ENCODE data around the gene KREMEN1.
"Not testable (repeated sequence)": the region's sequence is repeated elsewhere in the genome, so short reads cannot be mapped to it uniquely, and the experiment has no call there.

KREMEN1 gene

DNA sequence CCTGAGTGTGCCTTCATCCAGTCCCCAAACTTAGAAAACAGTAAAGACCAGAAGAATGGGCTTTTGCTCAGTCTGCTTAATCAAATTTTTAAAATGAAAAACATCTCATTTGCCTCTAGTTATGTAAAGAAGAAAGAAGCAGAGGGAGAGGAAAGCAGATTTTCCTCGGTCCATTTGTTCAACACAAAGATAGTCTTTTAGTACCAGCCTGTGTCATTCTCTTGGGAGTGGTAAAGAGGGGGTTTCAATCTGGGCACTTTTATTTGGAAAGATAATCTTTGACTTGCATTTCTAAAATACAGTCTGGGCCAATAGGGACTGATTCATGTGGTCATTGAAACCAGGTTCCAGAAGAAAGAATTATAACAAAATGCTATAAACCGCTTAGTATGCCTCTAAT, 29.5 kb downstream of the KREMEN1 start:
- no peak for DNase-seq (ENCODE audit: low read depth in 2 of 3, low spot score in 1 of 3)

DNA sequence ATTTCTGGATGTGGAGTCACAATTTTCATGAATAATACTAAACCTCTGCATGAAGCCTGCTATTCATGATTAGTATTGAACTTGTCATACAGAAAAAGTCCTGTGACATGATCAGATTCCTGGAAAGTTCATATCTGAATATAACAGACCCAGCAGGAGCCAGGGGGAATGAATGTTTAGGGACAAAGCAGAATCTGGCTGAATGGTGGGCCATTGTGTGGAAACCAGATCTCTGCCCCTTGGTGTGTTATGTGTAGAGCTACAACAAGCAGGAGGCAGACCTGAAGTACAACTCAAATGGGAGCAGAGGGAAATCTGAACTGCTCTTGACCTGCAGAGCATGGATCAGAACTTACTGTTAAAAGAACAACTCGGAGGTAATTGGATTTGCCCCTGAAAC, 30.3 kb downstream of the KREMEN1 start:
- DNase-seq (ENCODE audit: low read depth in 2 of 3, low spot score in 1 of 3), result no peak

DNA sequence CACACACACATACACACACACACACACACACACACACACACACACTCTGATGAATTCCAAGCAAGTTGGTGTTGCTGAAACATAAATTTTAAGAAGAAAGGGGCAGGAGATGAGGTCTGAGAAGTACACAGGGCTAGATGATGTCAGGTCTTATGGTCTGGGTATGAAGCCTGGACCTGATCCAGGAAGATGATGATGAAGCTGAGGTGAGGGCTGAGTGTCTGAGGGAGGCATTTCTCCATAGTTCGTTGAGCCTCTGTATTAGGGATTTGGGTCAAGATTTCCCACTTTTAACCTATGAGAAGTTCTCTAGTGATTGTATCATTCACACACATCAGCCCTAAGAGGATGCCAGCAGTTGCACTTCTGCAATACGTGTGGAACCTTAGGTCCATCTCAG, 32.6 kb downstream of the KREMEN1 start:
- no peak for DNase-seq (ENCODE audit: low read depth in 2 of 3, low spot score in 1 of 3)

DNA sequence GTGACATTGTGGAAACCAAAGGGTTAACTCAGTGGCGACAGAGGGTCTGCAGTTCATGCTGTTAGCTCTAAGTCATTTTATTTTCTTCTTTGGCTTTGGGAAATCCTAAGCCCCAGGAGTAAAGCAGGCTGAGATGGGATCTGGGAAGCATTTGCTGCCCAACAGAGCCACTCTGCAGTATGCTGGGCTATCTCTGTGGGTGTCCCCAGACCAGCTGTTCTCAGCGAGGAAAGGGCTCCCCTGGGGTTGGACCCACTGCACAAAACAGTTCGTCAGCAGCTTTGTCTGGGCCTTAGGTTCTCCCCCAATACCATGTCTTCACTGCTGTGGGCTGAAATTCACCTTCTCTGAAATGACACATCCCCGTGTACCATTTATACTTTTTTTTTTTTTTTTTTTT, 34.0 kb downstream of the KREMEN1 start:
- DNase-seq (ENCODE audit: low read depth in 2 of 3, low spot score in 1 of 3), result no peak

DNA sequence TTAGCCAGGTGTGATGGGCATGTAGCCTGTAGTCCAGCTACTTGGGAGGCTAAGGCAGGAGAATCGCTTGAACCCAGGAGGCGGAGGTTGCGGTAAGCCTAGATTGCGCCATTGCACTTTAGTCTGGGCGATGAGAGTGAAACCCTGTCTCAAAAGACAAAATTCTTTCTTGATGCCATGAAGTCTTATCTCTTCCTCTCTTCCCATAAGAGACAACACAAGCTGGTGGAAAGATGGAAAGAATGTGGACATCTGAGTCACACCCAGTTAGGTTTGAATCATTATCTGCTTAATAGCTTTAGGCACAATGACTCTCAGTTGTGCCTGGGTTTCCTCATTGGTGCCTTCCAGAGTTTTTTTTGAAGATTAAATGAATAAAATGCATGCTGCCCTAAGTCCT, 35.3 kb downstream of the KREMEN1 start:
- no peak for DNase-seq (ENCODE audit: low read depth in 2 of 3, low spot score in 1 of 3)

DNA sequence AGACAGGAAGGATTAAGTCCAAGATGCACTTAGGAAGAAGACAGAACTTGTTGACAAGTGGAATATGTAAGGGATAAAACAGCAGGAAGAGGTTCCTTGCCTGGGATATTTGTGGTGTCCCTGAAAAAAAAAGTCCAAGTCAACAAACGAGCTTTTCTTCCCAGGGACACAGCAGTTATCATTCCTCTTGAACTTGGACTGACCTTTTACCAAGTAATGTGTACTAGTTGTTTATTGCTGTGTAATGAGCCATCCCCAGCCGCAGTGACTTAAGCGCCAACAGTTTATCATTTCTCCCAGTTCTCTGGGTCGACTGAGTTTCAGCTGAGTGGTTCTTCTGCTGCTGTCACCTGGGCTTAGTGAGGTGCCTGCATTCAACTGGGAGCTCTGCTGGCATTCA, 37.0 kb downstream of the KREMEN1 start:
- DNase-seq (ENCODE audit: low read depth in 2 of 3, low spot score in 1 of 3), result no peak

DNA sequence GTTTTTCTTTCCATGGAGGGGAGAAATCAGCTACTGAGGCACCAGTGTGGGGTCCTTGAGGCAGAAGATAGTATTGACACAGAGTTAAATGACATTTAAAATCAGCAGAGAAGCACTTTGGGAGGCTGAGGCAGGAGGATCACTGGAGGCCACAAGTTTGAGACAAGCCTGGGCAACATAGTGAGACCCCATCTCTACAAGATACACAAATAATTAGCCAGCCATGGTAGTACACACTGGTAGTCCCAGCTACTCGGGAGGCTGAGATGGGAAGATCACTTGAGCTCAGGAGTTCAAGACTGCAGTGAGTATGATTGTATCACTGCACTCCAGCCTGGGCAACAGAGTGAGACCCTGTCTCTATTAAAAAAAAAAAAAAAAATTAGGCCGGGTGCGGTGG, 38.1 kb downstream of the KREMEN1 start:
- no peak for DNase-seq (ENCODE audit: low read depth in 2 of 3, low spot score in 1 of 3)

DNA sequence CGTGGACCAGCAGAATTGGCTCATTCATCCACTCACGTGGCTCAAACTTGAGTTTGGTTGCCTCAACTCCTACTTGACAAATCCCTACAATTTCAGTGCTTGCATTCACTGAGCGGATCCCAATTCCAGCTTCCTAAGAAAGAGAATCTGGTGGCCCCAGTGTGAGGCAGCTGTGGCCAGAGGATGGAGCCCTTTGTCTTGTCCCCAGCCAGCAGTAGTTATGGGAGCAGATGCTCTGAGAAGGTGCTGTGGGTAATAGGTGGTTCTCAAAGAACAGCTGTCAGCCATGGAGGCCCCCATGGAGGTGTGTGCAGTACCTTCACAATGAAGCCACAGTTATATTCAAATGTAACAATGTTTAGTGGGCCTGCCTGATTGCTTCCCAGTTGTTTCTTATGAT, 39.3 kb downstream of the KREMEN1 start:
- DNase-seq (ENCODE audit: low read depth in 2 of 3, low spot score in 1 of 3), result no peak

DNA sequence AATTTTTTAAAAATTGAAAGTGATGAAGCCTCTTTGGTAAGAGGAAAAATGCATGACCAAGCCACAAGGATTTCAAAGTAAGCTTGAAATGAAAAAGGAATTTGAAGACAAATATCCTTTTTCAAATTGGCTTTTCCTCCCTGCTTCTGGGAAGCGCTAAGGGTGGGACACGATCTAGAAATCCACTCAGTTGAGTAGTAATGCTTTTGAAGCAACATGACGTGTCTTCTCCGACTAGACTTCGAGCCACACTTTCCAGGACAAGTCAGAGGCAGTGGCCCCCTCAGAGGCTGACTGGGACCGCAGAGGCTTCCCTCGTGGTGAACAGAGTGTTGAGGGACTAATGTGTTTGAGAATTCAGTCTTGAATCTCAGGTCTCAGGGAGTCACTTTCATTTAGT, 39.8 kb downstream of the KREMEN1 start:
- DNase-seq (ENCODE audit: low read depth in 2 of 3, low spot score in 1 of 3), result no peak

DNA sequence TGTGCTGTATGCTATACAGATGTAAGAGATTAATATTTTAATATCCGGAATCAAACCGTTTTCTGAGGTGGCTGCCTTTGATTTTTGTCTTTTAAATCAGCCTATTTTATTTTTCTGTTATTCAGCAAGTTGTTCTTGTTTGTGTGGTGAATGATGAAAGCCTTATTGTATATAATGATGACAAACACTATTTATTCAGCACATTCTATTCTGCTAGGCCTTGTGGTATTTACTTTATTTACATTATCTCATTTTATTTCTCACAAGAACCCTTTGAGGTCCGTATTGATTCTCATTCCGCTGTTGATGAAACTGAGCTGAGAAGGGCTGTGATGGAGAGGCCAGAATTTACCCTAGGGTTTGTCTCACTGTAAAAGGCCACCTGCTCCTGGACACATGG, 40.5 kb downstream of the KREMEN1 start:
- no peak for DNase-seq (ENCODE audit: low read depth in 2 of 3, low spot score in 1 of 3)

DNA sequence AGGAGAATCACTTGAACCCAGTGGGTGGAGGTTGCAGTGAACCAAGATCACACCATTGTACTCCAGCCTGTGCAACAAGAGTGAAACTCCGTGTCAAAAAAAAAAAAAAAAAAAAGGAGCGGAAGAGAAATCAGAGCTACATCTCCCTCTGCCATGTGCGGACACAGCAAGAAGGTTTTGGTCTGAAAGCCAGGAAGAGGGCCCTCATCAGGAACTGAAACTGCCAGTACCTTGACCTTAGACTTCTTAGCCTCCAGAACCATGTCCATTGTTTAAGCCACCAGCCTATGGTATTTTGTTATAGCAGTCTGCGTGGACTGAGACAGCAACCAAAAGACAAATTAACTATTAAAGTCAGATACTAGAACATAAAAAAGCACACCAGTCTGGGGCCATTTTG, 41.6 kb downstream of the KREMEN1 start:
- DNase-seq (ENCODE audit: low read depth in 2 of 3, low spot score in 1 of 3), result no peak

DNA sequence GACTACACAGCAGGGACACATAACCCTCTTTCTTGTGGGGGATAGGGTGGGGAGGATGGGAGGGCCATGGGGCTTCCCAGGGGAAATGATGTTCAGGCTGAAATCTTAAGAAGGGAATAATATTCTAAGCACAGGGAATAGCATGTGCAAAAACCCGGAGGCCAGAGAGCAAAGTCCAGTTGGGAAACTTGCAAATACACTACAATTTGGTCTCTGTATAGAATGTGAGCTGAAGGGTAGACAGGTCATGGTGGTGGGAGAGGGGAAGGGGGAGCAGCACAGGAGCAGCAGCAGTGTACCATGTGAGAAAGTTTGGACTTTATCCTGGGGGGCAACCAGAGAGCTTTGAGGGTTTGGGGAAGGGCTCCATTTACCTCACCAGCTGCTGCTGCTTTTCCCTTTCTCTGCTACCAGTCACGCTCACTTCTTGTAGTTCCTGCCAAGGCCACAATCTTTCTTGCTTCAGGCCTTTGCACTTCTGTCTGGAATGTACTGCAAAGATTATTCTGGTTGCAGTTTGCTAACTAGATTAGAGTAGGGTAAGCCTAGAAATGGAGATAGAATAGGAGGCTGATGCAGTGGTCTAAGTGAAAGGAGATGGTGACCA, 43.0 kb downstream of the KREMEN1 start:
- DNase-seq (ENCODE audit: low read depth in 2 of 3, low spot score in 1 of 3), result no peak

DNA sequence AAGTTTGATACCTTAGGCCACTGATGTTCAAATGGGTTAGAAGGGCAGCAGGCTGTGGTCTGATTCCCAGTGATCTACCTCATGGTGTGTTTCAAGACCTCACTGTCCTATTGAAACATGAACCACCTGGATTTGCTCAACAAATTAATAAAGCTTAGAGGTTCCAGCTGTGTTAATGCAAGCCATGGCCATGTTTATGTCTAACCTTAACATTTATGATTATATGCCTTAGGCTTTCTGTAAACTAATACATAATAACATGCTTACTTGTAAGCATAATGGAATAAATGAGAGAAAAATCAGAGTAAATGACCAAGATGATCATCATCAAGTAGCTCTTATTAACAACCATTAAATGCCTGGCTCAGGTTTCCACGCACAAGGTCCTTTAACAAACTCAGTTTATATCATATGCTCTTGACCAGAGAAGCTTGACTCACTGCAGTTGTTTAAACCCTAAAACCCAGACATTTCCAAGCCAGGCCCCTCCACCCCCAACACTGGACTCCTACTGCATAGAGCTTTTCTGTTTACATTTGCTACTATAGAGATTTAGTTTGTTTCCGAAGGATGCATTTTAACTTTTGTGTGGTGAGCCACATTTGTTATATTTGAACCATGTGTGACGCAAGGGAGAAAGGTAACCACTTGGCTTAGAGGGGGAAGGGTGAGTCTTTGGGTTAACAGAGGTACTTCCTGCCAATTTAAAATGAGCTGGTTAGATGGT, 43.7 kb downstream of the KREMEN1 start:
- no peak for DNase-seq (ENCODE audit: low read depth in 2 of 3, low spot score in 1 of 3)

DNA sequence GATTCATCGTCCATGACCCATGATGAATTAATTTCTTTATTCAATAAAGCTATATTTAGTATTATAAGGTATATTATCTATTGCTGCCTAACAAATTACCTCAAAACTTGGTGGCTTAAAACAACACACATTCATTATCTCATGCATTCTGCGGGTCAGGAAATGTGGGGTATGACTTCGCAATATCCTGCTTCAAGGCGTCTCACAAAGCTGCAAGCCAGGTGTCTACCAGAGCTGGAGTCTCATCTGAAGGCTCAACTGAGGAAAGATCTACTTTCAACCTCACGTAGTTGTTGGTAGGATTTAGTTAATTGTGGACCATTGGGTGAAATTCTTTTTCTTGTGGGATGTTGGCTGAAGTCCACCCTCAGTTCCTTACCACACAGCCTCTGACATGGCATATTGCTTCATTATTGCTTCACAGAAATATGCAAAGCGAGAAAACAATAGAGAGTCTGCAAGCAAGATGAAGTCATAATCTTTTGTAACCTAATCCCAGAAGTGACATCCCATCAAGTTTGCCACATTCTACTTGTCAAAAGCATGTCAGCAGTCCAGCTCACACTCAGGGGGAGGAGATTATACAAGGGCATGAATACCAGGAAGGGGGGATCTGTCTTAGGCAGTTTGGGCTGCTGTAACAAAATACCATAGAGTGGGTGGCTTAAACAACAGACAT, 45.1 kb downstream of the KREMEN1 start:
- no peak for DNase-seq (ENCODE audit: low read depth in 2 of 3, low spot score in 1 of 3)

DNA sequence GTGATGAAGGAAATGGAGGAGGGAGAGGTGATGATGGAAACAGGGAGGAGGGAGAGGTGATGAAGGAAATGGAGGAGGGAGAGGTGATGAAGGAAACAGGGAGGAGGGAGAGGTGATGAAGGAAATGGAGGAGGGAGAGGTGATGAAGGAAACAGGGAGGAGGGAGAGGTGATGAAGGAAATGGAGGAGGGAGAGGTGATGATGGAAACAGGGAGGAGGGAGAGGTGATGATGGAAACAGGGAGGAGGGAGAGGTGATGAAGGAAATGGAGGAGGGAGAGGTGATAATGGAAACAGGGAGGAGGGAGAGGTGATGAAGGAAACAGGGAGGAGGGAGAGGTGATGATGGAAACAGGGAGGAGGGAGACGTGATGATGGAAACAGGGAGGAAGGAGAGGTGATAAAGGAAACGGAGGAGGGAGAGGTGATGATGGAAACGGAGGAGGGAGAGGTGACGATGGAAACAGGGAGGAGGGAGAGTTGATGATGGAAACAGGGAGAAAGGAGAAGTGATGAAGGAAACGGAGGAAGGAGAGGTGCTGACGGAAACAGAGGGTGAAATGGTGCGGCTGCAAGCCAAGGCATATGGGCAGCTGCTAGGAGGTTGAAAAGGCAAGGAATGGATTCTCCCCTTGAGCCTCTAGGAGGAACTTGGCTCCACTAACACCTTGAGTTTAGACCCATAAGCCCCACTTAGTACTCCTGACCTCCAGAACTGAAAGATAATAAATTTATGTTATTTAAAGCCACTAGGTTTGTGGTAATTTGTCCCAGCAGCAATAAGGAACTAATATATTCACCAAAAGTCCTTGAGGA, 47.5 kb downstream of the KREMEN1 start:
- DNase-seq (ENCODE audit: low read depth in 2 of 3, low spot score in 1 of 3), result not testable (repeated sequence)

DNA sequence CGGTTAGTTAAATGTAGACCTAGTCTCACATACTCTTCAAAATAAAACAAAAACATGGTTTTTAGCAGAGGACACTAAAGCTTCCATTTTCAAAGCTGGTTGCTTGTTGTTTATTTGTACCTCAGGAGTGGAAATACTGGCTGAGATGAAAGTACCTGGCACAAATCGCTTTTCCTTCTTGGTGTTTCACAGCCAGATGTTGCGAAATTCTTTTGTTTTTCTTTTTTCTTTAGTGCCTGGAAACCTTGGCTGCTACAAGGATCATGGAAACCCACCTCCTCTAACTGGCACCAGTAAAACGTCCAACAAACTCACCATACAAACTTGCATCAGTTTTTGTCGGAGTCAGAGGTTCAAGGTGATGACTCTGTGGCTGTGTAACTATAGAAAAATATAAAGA, 48.3 kb downstream of the KREMEN1 start:
- no peak for DNase-seq (ENCODE audit: low read depth in 2 of 3, low spot score in 1 of 3)

DNA sequence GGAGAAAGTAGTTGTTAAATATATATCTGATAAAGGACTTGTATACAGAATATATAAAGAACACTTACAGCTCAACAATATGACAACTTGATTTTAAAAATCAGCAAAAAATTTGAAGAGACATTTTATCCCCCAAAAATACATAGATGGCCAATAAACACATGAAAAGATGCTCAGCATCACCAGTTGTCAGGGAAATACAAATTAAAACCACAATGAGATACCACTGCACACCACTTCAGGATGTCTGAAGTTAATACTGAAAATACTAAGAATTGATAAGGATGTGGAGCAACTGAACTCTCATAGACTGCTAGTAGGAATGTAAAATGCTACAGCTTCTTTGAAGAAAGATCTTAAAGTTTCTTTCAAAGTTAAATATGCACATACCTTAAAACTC, 49.2 kb downstream of the KREMEN1 start:
- DNase-seq (ENCODE audit: low read depth in 2 of 3, low spot score in 1 of 3), result no peak

DNA sequence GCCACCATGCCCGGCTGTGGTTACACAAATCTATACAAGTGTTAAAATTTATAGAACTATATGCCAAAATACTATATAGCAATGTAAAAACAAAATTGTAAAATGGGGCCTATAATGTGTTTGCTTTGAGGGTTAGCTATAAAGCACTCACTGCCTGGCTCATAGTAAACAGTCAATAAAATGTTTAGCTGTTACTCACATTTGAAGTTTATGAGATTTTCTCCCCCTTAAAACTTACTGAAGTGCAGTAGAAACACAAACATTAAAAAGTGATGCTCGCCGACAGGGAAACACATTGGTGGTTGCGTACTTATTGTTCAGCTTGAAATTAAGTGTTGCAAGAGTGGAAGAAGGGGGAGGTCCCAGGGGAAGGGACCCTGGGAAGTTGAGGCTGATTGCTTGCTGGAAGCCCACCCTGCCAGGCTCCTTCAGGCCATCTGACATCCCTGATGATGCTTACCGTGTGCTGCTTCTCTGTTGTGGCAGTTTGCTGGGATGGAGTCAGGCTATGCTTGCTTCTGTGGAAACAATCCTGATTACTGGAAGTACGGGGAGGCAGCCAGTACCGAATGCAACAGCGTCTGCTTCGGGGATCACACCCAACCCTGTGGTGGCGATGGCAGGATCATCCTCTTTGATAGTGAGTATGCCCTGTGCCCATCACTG, 52.1 kb downstream of the KREMEN1 start:
- DNase-seq (ENCODE audit: low read depth in 2 of 3, low spot score in 1 of 3), result no peak

DNA sequence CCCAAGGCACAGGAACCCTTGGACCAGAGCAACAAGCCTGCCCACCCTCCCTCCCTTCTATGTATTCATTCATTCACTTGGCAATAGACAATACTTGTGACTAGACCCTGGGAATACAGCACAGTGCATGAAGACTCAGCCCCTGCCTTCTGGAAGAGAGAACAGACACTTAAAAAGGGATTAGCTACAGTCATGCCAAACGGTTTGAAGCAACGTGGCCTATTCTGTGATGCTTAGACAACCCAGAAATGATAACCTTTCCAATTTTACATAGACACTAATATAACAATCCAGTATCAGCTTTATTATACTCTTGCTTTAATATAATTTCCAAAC, 52.6 kb downstream of the KREMEN1 start:
- DNase-seq (ENCODE audit: low read depth in 2 of 3, low spot score in 1 of 3), result no peak

DNA sequence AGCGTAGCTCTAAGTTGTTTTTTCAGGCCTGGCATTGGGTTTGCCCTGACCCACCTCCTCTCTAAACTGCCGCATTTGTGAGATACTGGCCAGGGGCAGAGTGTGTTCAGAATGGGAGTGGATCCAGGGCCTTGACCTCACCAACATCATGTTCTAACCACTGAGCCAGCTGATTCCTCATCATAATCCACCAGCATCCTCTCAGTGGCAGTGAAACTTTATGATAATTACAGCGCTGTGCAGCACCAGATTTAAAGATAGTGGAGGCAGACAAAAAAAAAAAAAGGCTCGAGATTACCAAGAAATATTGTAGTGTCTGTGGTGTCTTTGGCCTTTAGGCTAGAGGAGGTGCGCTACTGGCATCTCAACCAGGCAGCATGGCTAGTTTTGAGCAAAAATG, 53.0 kb downstream of the KREMEN1 start:
- no peak for DNase-seq (ENCODE audit: low read depth in 2 of 3, low spot score in 1 of 3)

DNA sequence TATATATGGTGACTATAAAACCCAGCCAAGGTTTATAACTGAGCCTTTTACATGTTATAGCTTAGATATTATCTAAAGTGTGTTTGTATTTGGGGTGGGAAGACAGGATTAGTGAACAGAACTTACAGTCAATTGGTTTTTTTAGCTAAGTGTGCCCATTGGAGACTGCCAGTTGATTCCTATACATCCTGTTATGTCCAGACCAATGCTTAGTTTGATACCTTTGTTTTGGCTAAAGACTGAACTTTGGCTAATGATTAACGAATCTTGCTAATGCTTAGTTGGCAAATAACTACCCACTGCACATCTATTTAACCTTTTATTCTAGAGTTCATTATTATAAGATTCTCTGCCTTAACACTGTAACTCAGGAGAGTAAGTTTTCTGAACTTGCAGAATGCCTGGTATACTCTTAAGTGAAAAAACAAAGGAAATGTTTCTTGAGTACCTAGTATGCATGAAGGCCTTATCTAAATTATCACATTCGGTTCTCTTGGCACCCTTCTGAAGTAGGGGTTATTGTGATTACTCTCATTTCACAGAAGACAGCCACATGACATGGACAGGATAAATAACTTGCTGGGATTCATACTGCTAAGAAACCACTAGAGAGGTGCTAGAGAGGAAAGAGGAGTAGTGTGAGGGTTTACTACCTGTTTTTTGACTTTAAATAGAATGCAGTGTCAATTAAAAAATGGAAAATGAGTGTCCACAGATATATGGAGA, 54.0 kb downstream of the KREMEN1 start:
- no peak for DNase-seq (ENCODE audit: low read depth in 2 of 3, low spot score in 1 of 3)

Data from stimulated activated CD4-positive, alpha-beta T cell treated with anti-CD3 and anti-CD28 coated beads, Interleukin-12 subunit alpha, Interleukin-12 subunit beta, amount 100 ng/mL, for 48 hours (primary cell).